Effector memory CD4-positive, alpha-beta T cell (primary cell): Measurements from ENCODE around the gene SPRR5.

ENCODE experiments used
- DNase-seq, 3 donors: peaks; one replicate each; pipeline ENCODE4 v3.0.0-alpha.2; 2020
- H3K27ac ChIP-seq: 2 replicates; pipeline ENCODE4 v1.7.0; 2013; ENCODE audit warnings: mild to moderate bottlenecking, low read length, moderate library complexity; ENCODE audit not compliant: insufficient read depth, poor library complexity, severe bottlenecking
- H3K27me3 ChIP-seq: replicated peaks from 2 replicates; pipeline ENCODE4 v1.7.0; 2013; ENCODE audit warnings: mild to moderate bottlenecking, low read length; ENCODE audit not compliant: insufficient read depth, control insufficient read depth, poor library complexity, severe bottlenecking
- H3K36me3 ChIP-seq: 2 replicates; pipeline ENCODE4 v1.7.0; 2013; ENCODE audit warnings: mild to moderate bottlenecking, low read length, moderate library complexity; ENCODE audit not compliant: control insufficient read depth, insufficient read depth
- H3K4me1 ChIP-seq: 2 replicates; pipeline ENCODE4 v1.7.0; 2013; ENCODE audit warnings: low read length, mild to moderate bottlenecking; ENCODE audit not compliant: control insufficient read depth, insufficient read depth, poor library complexity, severe bottlenecking
- H3K4me3 ChIP-seq: 2 replicates; pipeline ENCODE4 v1.7.0; 2013; ENCODE audit warnings: low read length, low read depth, mild to moderate bottlenecking; ENCODE audit not compliant: insufficient read depth, poor library complexity, severe bottlenecking
- H3K9me3 ChIP-seq: 2 replicates; pipeline ENCODE4 v1.7.0; 2013; ENCODE audit warnings: mild to moderate bottlenecking, low read length, moderate library complexity; ENCODE audit not compliant: control insufficient read depth

The SPRR5 gene

GRCh38 chr1:152912471-152912870 lies 34.5 kb upstream of the SPRR5 start:
- no peaks in the 10 kb centered on the region for H3K27me3 ChIP-seq
- no peak for DNase-seq
- H3K4me3 ChIP-seq: no peak overlapping the region
- H3K27ac ChIP-seq: no peak overlapping the region
- no peaks in the 10 kb centered on the region for H3K4me1 ChIP-seq
- no peaks in the 10 kb centered on the region for H3K9me3 ChIP-seq
- H3K36me3 ChIP-seq: no peaks in the 10 kb centered on the region

- no peak overlapping the region for H3K27ac ChIP-seq
- no peak overlapping the region for H3K4me3 ChIP-seq
Observed at GRCh38 chr1:152912900-152913299, 34.1 kb upstream of the SPRR5 start.

GRCh38 chr1:152917794-152918193 lies 29.2 kb upstream of the SPRR5 start:
- Histone ChIP-seq H3K9me3 (no peaks in the 10 kb centered on the region), H3K4me1 (no peaks in the 10 kb centered on the region), H3K4me3 (no peak overlapping the region), H3K36me3 (no peaks in the 10 kb centered on the region), H3K27ac (no peak overlapping the region), H3K27me3 (no peaks in the 10 kb centered on the region)
- DNase-seq: no peak

More at GRCh38 chr1:152912900-152913299, 34.1 kb upstream of the SPRR5 start:
- no peaks in the 10 kb centered on the region for H3K9me3 ChIP-seq
- H3K36me3 ChIP-seq: no peaks in the 10 kb centered on the region
- H3K4me1 ChIP-seq: no peaks in the 10 kb centered on the region
- no peak for DNase-seq
- H3K27me3 ChIP-seq: no peaks in the 10 kb centered on the region

GRCh38 chr1:152919071-152919470 lies 27.9 kb upstream of the SPRR5 start:
- Histone ChIP-seq H3K27me3 (no peaks in the 10 kb centered on the region), H3K9me3 (no peaks in the 10 kb centered on the region), H3K4me3 (no peak overlapping the region), H3K4me1 (no peaks in the 10 kb centered on the region), H3K27ac (no peak overlapping the region), H3K36me3 (no peaks in the 10 kb centered on the region)
- no peak for DNase-seq

- DNase-seq: no peak
- Histone ChIP-seq H3K27me3 (no peaks in the 10 kb centered on the region), H3K4me1 (no peaks in the 10 kb centered on the region), H3K27ac (no peak overlapping the region), H3K9me3 (no peaks in the 10 kb centered on the region), H3K4me3 (no peak overlapping the region), H3K36me3 (no peaks in the 10 kb centered on the region)
Observed at GRCh38 chr1:152924191-152924590, 22.8 kb upstream of the SPRR5 start.

GRCh38 chr1:152926091-152926490 lies 20.9 kb upstream of the SPRR5 start:
- no peaks in the 10 kb centered on the region for H3K36me3 ChIP-seq
- H3K27ac ChIP-seq: no peak overlapping the region
- no peaks in the 10 kb centered on the region for H3K9me3 ChIP-seq
- no peak overlapping the region for H3K4me3 ChIP-seq
- H3K4me1 ChIP-seq: no peaks in the 10 kb centered on the region
- no peaks in the 10 kb centered on the region for H3K27me3 ChIP-seq
- no peak for DNase-seq

GRCh38 chr1:152928671-152929070 lies 18.3 kb upstream of the SPRR5 start:
- H3K27ac ChIP-seq: no peak overlapping the region

GRCh38 chr1:152932170-152932811 lies 14.7 kb upstream of the SPRR5 start:
- H3K9me3 ChIP-seq: no peaks in the 10 kb centered on the region
- H3K4me1 ChIP-seq: no peaks in the 10 kb centered on the region
- no peaks in the 10 kb centered on the region for H3K36me3 ChIP-seq
- DNase-seq: no peak
- H3K4me3 ChIP-seq: no peak overlapping the region
- H3K27ac ChIP-seq: no peak overlapping the region
- no peaks in the 10 kb centered on the region for H3K27me3 ChIP-seq

More at GRCh38 chr1:152928671-152929070, 18.3 kb upstream of the SPRR5 start:
- Histone ChIP-seq H3K27me3 (no peaks in the 10 kb centered on the region), H3K4me1 (no peaks in the 10 kb centered on the region), H3K36me3 (no peaks in the 10 kb centered on the region), H3K4me3 (no peak overlapping the region), H3K9me3 (no peaks in the 10 kb centered on the region)
- DNase-seq: no peak

- Histone ChIP-seq H3K27me3 (no peaks in the 10 kb centered on the region), H3K4me3 (no peak overlapping the region), H3K36me3 (no peaks in the 10 kb centered on the region), H3K27ac (no peak overlapping the region), H3K4me1 (no peaks in the 10 kb centered on the region), H3K9me3 (no peaks in the 10 kb centered on the region)
- DNase-seq: no peak
Observed at GRCh38 chr1:152933196-152933595, 13.8 kb upstream of the SPRR5 start.

GRCh38 chr1:152940614-152941013 lies 6.4 kb upstream of the SPRR5 start:
- no peaks in the 10 kb centered on the region for H3K4me1 ChIP-seq
- DNase-seq: no peak
- no peaks in the 10 kb centered on the region for H3K9me3 ChIP-seq

More at GRCh38 chr1:152940614-152941013, 6.4 kb upstream of the SPRR5 start:
- no peak overlapping the region for H3K4me3 ChIP-seq
- no peaks in the 10 kb centered on the region for H3K27me3 ChIP-seq
- H3K27ac ChIP-seq: no peak overlapping the region
- no peaks in the 10 kb centered on the region for H3K36me3 ChIP-seq
